Smooth muscle cell of the pulmonary artery (primary cell): ENCODE measurements around the gene ABCC4. TPM values are rescaled to one million over a fixed set of nuclear protein-coding genes. Genes with fewer than 3 reads are reported as not detected.

Source experiments
- total RNA-seq: library from RNA; depleted of rRNA; stranded (reverse); fragments of >200 nt; gene quantifications from 2 replicates; pipeline ENCODE4 v1.2.3, GENCODE V29; 2014

Gene ABCC4, protein sequence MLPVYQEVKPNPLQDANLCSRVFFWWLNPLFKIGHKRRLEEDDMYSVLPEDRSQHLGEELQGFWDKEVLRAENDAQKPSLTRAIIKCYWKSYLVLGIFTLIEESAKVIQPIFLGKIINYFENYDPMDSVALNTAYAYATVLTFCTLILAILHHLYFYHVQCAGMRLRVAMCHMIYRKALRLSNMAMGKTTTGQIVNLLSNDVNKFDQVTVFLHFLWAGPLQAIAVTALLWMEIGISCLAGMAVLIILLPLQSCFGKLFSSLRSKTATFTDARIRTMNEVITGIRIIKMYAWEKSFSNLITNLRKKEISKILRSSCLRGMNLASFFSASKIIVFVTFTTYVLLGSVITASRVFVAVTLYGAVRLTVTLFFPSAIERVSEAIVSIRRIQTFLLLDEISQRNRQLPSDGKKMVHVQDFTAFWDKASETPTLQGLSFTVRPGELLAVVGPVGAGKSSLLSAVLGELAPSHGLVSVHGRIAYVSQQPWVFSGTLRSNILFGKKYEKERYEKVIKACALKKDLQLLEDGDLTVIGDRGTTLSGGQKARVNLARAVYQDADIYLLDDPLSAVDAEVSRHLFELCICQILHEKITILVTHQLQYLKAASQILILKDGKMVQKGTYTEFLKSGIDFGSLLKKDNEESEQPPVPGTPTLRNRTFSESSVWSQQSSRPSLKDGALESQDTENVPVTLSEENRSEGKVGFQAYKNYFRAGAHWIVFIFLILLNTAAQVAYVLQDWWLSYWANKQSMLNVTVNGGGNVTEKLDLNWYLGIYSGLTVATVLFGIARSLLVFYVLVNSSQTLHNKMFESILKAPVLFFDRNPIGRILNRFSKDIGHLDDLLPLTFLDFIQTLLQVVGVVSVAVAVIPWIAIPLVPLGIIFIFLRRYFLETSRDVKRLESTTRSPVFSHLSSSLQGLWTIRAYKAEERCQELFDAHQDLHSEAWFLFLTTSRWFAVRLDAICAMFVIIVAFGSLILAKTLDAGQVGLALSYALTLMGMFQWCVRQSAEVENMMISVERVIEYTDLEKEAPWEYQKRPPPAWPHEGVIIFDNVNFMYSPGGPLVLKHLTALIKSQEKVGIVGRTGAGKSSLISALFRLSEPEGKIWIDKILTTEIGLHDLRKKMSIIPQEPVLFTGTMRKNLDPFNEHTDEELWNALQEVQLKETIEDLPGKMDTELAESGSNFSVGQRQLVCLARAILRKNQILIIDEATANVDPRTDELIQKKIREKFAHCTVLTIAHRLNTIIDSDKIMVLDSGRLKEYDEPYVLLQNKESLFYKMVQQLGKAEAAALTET (N-terminal part only)
- total RNA-seq: 10.2 and 16.4 TPM in 2 replicates

GRCh38 chr13:95301183-95301967, at the start of gene ABCC4:
TSS of gene ABCC4 (minus strand) at chr13:95301451. CDS start at chr13:95301314, 137 bp downstream.

